Ascending aorta (tissue), 2 donors: ENCODE data around the gene INO80D. TPM values are rescaled to one million over a fixed set of nuclear protein-coding genes. Genes with fewer than 3 reads are reported as not detected.

ENCODE experiments used
- DNase-seq, 2 donors: peaks; one replicate each; pipeline ENCODE4 v3.0.0-alpha.2; 2019; ENCODE audit warnings: low spot score in 2 of 2
- H3K27ac ChIP-seq, 2 donors: fragments of 200-600 bp; sonication (generic); one replicate each; pipeline ENCODE4 v1.5.1; 2016 to 2017; ENCODE audit warnings: mild to moderate bottlenecking in 1 of 2
- H3K27me3 ChIP-seq: fragments of 200-600 bp; sonication (generic); one replicate; pipeline ENCODE4 v1.5.1; 2017
- H3K36me3 ChIP-seq, 2 donors: fragments of 200-600 bp; sonication (generic); one replicate each; pipeline ENCODE4 v1.5.1; 2016
- H3K4me1 ChIP-seq, 2 donors: fragments of 200-600 bp; sonication (generic); one replicate each; pipeline ENCODE4 v1.5.1; 2016 to 2017; ENCODE audit warnings: mild to moderate bottlenecking in 1 of 2
- H3K4me3 ChIP-seq, 2 donors: fragments of 200-600 bp; sonication (generic); one replicate each; pipeline ENCODE4 v1.5.1; 2016 to 2017; ENCODE audit warnings: mild to moderate bottlenecking in 1 of 2
- H3K9me3 ChIP-seq, 2 donors: fragments of 200-600 bp; sonication (generic); one replicate each; pipeline ENCODE4 v1.5.1; 2016
- CTCF ChIP-seq, 3 experiments: fragments of 200-600 bp in 2 of 3; fragments of 450-650 bp in 1 of 3; sonication (generic) in 2 of 3; IDR thresholded peaks; one replicate each; pipeline ENCODE4 v1.5.1; 2016 to 2019; ENCODE audit warnings: antibody characterized with exemption in 3 of 3, mild to moderate bottlenecking in 1 of 3, moderate library complexity in 1 of 3
- intact Hi-C: fragments of 100-400 bp; cut with DNase I; formaldehyde crosslinking; loops from one replicate; pipeline ENCODE4 v1.15.1; 2023
- total RNA-seq: library from RNA; depleted of rRNA; stranded (reverse); fragments of >200 nt; gene quantifications from one replicate; pipeline ENCODE4 v1.1.0, GENCODE V29; 2016

Gene INO80D
- total RNA-seq, 1 donor from 2014 or later = 10.1 TPM

GRCh38 chr2:205946226-205946625 is 139.7 kb downstream of the INO80D start:
- Histone ChIP-seq H3K27ac (no peak overlapping the region), H3K4me1 (peaks cover 4 to 5% of the 10 kb centered on the region in 2 donors), H3K4me3 (no peak overlapping the region), H3K27me3 (no peaks in the 10 kb centered on the region), H3K9me3 (no peaks in the 10 kb centered on the region), H3K36me3 (no peaks in the 10 kb centered on the region)
- intact Hi-C loops = loop anchor here (5.0 to 10.0 kb wide), 2 partner anchors 179 to 1801 kb away; no protein-coding TSS in a partner anchor
- no peak for TF ChIP-seq CTCF (IDR thresholded peaks at IDR 0.05)
- DNase-seq = no peak

Other genes starting within 250 kb of the INO80D start
- 16.4 TPM for gene NDUFS1, start 73.3 kb upstream of the INO80D start, total RNA-seq
- 229 TPM for gene EEF1B2, start 73.7 kb upstream of the INO80D start, total RNA-seq
- gene ZDBF2, start 188.5 kb upstream of the INO80D start, total RNA-seq = 5.0 TPM